ENCODE results near the gene MROH2A. TPM values are rescaled to one million over a fixed set of nuclear protein-coding genes. Genes with fewer than 3 reads are reported as not detected.

The MROH2A gene
- total RNA-seq, 1 experiment from 2014 or later = not detected

DNA sequence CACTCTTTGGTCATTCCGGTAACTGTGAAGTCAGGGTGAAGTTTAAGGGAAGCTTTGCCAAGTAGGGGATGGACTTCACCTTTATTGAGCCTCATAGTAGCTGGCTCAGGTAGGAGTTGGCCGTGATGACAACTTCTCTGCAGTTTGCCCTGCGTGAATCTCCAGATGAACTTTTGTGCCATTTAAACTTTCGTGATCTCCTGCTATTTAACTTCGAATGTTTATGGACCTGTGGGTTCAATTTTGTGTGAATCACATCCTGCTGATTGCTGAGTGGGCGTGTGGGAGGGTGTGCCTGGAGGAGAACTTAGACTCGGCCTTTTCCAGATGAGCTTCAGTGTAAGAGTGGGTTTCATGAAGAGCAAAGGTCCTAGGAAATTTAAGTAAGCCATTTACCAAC lies 13.9 kb upstream of the MROH2A start:
- peaks cover 7% of the 10 kb centered on the region; the same call in 1 of the 2 replicates for H3K27me3 Mint-ChIP-seq (ENCODE audit: low read depth)
- DNase-seq (ENCODE audit: low spot score) = no peak
- TF ChIP-seq HMGA2 (CRISPR knock-in tag; IDR thresholded peaks at IDR 0.05) = no peak
- H3K27ac Mint-ChIP-seq = no peak overlapping the region
- H3K4me1 Mint-ChIP-seq = peaks cover 3% of the 10 kb centered on the region
- H3K36me3 Mint-ChIP-seq = no peaks in the 10 kb centered on the region
- H3K9me3 Mint-ChIP-seq = peaks cover 9% of the 10 kb centered on the region
- no peak for ATAC-seq
- POLR2A ChIA-PET = no interaction called here
- no peak overlapping the region for H3K4me3 Mint-ChIP-seq
- CTCF ChIA-PET = no interaction called here

DNA sequence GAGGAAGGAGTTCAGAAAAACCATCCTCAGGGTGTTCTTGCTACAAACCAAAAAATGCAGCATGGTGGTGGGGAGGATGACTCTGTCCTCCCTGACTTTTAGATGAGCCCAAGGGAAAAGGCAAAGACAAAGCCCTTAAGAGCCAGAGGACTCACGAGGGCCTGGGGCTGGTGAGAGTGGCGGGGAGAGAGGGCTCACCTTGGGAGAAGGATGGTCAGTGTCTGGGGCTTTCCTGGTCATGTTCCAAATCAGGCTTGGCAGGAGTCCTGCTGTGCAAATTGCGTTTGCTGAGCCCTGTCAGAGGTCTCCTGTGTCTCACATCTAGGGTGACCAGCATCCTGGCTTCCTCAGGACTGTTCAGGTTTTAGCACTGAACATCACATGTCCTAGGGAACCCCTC lies 13.4 kb upstream of the MROH2A start:
- TF ChIP-seq JAZF1 (CRISPR knock-in tag; IDR thresholded peaks at IDR 0.05) (no peak), ZNF423 (CRISPR knock-in tag; IDR thresholded peaks at IDR 0.05) (no peak), ZNF416 (CRISPR knock-in tag; IDR thresholded peaks at IDR 0.05) (no peak), ZNF138 (CRISPR knock-in tag; conservative IDR thresholded peaks at IDR 0.05) (no peak), MXD4 (CRISPR knock-in tag; IDR thresholded peaks at IDR 0.05; ENCODE audit: borderline replicate concordance) (no peak), ELF4 (CRISPR knock-in tag; IDR thresholded peaks at IDR 0.05; ENCODE audit: low read depth) (no peak), ZNF232 (CRISPR knock-in tag; IDR thresholded peaks at IDR 0.05) (no peak), ZBTB21 (CRISPR knock-in tag; IDR thresholded peaks at IDR 0.05; ENCODE audit: borderline replicate concordance) (no peak), NR3C1 (CRISPR knock-in tag; conservative IDR thresholded peaks at IDR 0.05; ENCODE audit: low read depth) (no peak), MYBL2 (CRISPR knock-in tag; IDR thresholded peaks at IDR 0.05) (no peak)
- TF ChIP-seq, protein P1, sequence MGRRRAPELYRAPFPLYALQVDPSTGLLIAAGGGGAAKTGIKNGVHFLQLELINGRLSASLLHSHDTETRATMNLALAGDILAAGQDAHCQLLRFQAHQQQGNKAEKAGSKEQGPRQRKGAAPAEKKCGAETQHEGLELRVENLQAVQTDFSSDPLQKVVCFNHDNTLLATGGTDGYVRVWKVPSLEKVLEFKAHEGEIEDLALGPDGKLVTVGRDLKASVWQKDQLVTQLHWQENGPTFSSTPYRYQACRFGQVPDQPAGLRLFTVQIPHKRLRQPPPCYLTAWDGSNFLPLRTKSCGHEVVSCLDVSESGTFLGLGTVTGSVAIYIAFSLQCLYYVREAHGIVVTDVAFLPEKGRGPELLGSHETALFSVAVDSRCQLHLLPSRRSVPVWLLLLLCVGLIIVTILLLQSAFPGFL (CRISPR knock-in tag; IDR thresholded peaks at IDR 0.05; ENCODE audit: borderline replicate concordance) = no peak
- TF ChIP-seq, protein P2, sequence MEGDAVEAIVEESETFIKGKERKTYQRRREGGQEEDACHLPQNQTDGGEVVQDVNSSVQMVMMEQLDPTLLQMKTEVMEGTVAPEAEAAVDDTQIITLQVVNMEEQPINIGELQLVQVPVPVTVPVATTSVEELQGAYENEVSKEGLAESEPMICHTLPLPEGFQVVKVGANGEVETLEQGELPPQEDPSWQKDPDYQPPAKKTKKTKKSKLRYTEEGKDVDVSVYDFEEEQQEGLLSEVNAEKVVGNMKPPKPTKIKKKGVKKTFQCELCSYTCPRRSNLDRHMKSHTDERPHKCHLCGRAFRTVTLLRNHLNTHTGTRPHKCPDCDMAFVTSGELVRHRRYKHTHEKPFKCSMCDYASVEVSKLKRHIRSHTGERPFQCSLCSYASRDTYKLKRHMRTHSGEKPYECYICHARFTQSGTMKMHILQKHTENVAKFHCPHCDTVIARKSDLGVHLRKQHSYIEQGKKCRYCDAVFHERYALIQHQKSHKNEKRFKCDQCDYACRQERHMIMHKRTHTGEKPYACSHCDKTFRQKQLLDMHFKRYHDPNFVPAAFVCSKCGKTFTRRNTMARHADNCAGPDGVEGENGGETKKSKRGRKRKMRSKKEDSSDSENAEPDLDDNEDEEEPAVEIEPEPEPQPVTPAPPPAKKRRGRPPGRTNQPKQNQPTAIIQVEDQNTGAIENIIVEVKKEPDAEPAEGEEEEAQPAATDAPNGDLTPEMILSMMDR (IDR thresholded peaks at IDR 0.05) = no peak
- TF ChIP-seq, protein P3, sequence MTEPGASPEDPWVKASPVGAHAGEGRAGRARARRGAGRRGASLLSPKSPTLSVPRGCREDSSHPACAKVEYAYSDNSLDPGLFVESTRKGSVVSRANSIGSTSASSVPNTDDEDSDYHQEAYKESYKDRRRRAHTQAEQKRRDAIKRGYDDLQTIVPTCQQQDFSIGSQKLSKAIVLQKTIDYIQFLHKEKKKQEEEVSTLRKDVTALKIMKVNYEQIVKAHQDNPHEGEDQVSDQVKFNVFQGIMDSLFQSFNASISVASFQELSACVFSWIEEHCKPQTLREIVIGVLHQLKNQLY (CRISPR knock-in tag; IDR thresholded peaks at IDR 0.05) = no peak
- TF ChIP-seq, protein P4, sequence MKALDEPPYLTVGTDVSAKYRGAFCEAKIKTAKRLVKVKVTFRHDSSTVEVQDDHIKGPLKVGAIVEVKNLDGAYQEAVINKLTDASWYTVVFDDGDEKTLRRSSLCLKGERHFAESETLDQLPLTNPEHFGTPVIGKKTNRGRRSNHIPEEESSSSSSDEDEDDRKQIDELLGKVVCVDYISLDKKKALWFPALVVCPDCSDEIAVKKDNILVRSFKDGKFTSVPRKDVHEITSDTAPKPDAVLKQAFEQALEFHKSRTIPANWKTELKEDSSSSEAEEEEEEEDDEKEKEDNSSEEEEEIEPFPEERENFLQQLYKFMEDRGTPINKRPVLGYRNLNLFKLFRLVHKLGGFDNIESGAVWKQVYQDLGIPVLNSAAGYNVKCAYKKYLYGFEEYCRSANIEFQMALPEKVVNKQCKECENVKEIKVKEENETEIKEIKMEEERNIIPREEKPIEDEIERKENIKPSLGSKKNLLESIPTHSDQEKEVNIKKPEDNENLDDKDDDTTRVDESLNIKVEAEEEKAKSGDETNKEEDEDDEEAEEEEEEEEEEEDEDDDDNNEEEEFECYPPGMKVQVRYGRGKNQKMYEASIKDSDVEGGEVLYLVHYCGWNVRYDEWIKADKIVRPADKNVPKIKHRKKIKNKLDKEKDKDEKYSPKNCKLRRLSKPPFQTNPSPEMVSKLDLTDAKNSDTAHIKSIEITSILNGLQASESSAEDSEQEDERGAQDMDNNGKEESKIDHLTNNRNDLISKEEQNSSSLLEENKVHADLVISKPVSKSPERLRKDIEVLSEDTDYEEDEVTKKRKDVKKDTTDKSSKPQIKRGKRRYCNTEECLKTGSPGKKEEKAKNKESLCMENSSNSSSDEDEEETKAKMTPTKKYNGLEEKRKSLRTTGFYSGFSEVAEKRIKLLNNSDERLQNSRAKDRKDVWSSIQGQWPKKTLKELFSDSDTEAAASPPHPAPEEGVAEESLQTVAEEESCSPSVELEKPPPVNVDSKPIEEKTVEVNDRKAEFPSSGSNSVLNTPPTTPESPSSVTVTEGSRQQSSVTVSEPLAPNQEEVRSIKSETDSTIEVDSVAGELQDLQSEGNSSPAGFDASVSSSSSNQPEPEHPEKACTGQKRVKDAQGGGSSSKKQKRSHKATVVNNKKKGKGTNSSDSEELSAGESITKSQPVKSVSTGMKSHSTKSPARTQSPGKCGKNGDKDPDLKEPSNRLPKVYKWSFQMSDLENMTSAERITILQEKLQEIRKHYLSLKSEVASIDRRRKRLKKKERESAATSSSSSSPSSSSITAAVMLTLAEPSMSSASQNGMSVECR (CRISPR knock-in tag; IDR thresholded peaks at IDR 0.05; ENCODE audit: borderline replicate concordance) = no peak
- TF ChIP-seq, protein P5, sequence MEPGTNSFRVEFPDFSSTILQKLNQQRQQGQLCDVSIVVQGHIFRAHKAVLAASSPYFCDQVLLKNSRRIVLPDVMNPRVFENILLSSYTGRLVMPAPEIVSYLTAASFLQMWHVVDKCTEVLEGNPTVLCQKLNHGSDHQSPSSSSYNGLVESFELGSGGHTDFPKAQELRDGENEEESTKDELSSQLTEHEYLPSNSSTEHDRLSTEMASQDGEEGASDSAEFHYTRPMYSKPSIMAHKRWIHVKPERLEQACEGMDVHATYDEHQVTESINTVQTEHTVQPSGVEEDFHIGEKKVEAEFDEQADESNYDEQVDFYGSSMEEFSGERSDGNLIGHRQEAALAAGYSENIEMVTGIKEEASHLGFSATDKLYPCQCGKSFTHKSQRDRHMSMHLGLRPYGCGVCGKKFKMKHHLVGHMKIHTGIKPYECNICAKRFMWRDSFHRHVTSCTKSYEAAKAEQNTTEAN (CRISPR knock-in tag; IDR thresholded peaks at IDR 0.05) = no peak
- TF ChIP-seq, protein P6, sequence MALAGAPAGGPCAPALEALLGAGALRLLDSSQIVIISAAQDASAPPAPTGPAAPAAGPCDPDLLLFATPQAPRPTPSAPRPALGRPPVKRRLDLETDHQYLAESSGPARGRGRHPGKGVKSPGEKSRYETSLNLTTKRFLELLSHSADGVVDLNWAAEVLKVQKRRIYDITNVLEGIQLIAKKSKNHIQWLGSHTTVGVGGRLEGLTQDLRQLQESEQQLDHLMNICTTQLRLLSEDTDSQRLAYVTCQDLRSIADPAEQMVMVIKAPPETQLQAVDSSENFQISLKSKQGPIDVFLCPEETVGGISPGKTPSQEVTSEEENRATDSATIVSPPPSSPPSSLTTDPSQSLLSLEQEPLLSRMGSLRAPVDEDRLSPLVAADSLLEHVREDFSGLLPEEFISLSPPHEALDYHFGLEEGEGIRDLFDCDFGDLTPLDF (CRISPR knock-in tag; IDR thresholded peaks at IDR 0.05) = no peak
- TF ChIP-seq, protein P7, sequence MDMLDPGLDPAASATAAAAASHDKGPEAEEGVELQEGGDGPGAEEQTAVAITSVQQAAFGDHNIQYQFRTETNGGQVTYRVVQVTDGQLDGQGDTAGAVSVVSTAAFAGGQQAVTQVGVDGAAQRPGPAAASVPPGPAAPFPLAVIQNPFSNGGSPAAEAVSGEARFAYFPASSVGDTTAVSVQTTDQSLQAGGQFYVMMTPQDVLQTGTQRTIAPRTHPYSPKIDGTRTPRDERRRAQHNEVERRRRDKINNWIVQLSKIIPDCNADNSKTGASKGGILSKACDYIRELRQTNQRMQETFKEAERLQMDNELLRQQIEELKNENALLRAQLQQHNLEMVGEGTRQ (CRISPR knock-in tag; IDR thresholded peaks at IDR 0.05) = no peak
- Mint-ChIP-seq H3K27ac (no peak overlapping the region), H3K4me3 (no peak overlapping the region), H3K27me3 (ENCODE audit: low read depth) (peaks cover 7% of the 10 kb centered on the region; the same call in 1 of the 2 replicates), H3K4me1 (peaks cover 3% of the 10 kb centered on the region), H3K9me3 (peaks cover 12% of the 10 kb centered on the region), H3K36me3 (no peaks in the 10 kb centered on the region)
- ATAC-seq (no peak), DNase-seq (ENCODE audit: low spot score) (no peak)
- POLR2A ChIA-PET = no interaction called here
- CTCF ChIA-PET = no interaction called here
